Fibroblast of skin of right quadriceps (primary cell): ENCODE results near the gene C1QTNF12.
"Not testable (repeated sequence)": the region's sequence is repeated elsewhere in the genome, so short reads cannot be mapped to it uniquely, and the experiment has no call there.

Experiments
- DNase-seq: peaks from one replicate; pipeline ENCODE4 v3.0.0-alpha.2; 2013

C1QTNF12 gene

GRCh38 chr1:1196431-1197187 is 49.9 kb downstream of the C1QTNF12 start:
- no peak for DNase-seq

- not testable (repeated sequence) for DNase-seq
Observed at GRCh38 chr1:1195726-1196125, 50.8 kb downstream of the C1QTNF12 start.

- DNase-seq = no peak
Observed at GRCh38 chr1:1194723-1195122, 51.8 kb downstream of the C1QTNF12 start.
